OCI-M2 (cell line): Measurements from ENCODE around the gene SHCBP1L.

ENCODE experiments used
- DNase-seq: peaks from one replicate; lab custom pipeline; 2025; ENCODE audit not compliant: unreplicated experiment; lab: John Stamatoyannopoulos, UW

The SHCBP1L gene

GRCh38 chr1:182952677-182953444 lies at the start of gene SHCBP1L:
Gene SHCBP1L (minus strand): TSS chr1:182953166. CDS start chr1:182953133, 33 bp downstream.
- DNase-seq: no peak

DNA sequence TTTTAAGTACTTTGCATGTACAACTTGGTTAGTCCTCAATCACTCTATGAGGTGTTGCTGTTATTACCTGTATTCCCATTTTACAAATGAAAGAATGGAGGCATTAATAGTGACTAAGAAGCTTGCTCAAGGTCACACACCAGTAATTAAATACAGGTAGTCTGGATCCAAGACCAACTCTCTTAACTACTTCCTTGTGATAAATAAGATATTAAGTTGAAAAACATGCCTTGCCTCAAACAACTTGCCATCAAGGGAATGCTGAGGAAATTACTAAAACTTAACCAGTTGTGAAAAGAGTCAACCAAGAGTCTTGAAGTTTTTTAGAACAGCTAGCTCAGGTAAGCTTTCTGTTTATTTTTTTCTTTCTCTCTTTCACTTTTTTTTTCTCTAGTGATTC lies 49.3 kb upstream of the SHCBP1L start:
- DNase-seq: no peak

DNA sequence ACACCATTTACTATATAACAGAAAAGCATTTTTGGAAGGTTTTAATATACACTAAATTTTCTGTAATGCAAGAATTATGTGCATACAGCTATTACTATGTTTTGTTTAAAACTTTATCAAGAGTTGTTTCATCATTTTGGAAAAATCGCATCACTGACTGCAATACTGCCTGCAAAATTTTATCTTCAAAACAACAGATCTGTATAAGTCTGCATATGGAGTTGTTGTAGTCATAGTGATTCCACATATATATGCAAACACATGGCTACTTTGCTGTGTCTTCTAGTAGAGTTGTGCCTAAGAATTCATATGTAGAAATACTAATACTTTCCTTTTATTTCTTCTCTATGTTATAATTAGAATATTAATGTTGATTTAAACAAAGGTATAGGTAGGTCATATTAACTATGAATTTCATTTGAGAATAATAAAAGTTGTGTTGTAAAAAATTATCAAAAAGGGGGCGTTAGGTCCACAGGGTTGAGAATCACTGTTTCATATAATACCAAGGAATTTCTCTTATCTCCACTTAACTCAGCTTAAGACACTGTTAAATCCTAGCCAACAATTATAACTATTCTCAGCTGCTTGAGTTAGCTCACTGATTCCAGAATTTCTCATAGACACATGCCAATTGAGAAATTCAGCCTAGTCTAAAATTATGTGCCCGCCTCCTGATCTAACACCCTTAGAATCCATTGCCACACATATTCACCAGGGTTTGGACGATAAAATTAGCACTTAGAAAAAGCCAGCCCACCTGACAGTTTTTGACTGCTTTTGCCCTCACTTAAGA lies 47.4 kb upstream of the SHCBP1L start:
- no peak for DNase-seq

DNA sequence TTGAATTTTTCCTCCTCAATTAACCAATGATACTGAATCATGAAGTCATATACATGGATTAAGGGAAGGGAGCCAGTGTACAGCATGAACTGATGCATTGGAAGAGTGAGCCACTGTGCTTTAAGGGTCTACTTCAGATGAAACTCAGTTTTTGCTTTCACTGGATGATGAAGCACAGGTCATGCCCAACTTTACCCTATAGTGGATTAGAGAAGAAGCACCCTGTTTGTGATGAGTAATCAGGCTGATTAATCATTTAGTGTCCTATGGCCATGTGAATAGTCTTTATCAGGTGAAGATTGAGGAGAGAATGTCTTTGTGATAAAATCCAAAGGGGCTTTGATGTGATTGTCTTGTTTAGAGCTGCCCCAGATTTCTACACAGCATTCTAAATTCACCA lies 45.5 kb upstream of the SHCBP1L start:
- DNase-seq: no peak

DNA sequence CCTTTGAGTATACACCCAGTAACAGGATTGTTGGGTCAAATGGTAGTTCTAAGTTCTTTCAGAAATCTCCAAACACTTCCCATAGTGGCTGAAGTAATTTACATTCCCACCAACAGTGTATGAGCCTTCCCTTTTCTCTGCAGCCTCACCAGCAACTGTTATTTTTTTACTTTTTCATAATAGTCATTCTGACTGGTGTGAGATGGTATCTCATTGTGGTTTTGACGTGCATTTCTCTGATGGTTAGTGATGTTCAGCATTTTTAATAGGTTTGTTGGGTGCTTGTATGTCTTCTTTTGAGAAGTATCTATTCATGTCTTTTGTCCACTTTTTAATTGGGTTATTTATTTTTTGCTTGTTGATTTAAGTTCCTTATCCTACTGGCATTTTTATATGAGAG lies 43.9 kb upstream of the SHCBP1L start:
- DNase-seq: no peak

DNA sequence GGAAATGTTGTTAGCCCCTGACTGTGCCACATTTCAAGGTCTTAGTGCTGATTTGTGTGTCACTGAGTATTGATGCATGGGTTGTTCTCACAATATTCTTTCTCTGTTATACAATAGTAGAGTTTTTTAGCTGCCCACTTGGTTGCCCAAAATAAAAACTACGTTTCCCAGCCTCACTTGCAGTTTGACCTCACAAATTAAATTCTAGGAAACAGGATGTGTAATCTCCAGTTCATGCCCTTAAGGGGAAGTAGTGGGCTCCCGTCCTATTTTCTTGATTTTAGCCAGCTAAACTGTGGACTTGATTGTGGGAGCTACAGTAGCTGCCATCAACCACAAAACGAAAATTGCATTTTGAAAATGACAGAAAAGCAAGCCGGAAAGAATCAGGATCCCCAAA lies 42.9 kb upstream of the SHCBP1L start:
- no peak for DNase-seq

DNA sequence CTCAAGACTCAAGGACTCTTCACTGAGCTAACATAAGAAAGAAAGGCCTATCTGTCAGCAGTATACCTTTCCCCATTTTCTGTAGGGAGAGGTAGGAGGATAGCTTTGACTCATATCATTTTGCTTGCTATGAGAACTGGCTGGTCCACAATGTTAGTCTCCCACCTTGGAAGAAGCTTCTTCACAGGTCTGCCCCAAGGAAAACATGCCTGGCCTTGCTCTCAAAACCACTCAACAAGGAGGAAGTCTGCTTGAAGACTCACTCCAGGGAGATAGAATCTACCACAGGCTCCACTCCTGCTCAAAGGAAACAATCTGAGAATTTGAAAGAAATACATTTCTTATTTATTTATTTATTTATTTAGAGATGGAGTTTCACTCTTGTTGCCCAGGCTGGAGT lies 40.8 kb upstream of the SHCBP1L start:
- no peak for DNase-seq

- no peak for DNase-seq
These were observed 37.6 kb upstream of the SHCBP1L start for GRCh38 chr1:182990413-182991144.

- DNase-seq: no peak
These were observed 32.9 kb upstream of the SHCBP1L start for GRCh38 chr1:182985876-182986275.

GRCh38 chr1:182984621-182985020 lies 31.7 kb upstream of the SHCBP1L start:
- DNase-seq: no peak

GRCh38 chr1:182984138-182984537 lies 31.2 kb upstream of the SHCBP1L start:
- no peak for DNase-seq

GRCh38 chr1:182978151-182978853 lies 25.3 kb upstream of the SHCBP1L start:
- no peak for DNase-seq

GRCh38 chr1:182977480-182977879 lies 24.5 kb upstream of the SHCBP1L start:
- no peak for DNase-seq

- no peak for DNase-seq
These were observed 21.7 kb upstream of the SHCBP1L start for GRCh38 chr1:182974506-182975191.

DNA sequence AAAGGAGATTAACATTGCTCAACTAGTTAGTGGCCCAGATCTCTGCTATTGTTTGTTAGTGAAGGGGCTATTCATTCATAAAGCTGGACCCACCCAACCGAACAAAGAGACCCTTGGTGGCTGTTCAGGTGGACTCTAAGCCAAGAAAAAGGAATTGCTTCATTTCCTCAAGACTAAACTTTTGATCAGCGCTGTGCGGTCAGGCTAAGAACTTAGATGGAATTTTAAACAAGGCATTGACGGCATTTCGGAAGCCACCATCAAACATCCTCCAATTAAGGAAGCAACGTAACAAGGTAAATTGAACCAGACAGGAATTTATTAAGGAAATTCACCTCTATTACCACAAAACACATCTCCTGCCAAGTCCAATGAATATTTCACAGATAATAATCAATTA lies 19.9 kb upstream of the SHCBP1L start:
- no peak for DNase-seq

- DNase-seq: no peak
These were observed 19.3 kb upstream of the SHCBP1L start for GRCh38 chr1:182972231-182972630.

GRCh38 chr1:182971219-182971618 lies 18.3 kb upstream of the SHCBP1L start:
- no peak for DNase-seq

DNA sequence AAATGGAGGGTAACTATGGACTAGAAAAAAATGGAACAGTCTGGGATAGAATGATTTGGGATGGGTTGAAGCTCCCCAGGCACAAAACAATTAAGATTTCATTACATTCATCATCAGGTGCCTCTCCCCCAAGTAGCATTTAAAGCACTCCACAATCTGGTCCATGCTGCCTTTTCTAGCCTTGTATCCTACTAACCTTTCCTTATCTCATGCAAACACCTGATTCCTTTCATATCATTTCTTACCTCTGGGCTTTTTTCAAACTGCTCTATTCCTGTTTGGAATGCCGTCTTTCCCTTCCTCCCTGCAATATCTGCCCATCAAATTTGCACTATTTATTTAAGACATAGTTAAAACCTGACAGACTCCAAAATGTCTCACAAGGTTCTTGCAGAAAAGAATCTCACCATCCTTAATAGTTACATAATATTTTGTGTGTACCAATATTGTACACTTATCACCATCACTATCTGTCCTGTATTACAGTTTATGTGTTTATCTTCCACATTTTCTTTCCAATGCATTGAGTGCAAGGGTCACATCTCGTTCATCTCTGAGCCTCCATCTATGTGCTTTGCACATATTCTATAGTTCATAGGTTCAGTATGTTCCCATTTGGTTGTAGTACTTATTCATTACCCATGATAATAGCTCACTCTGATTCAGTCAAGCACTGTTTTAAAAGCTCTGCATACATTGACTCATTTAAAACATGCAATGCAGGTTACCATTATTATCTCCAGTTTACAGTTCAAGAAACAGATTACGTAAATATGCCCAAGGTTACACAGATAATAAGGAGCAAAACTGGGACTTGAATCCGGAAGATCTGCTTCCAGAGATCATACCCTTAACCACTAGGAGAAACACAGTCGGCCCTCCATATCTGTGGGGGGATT lies 16.1 kb upstream of the SHCBP1L start:
- DNase-seq: no peak

DNA sequence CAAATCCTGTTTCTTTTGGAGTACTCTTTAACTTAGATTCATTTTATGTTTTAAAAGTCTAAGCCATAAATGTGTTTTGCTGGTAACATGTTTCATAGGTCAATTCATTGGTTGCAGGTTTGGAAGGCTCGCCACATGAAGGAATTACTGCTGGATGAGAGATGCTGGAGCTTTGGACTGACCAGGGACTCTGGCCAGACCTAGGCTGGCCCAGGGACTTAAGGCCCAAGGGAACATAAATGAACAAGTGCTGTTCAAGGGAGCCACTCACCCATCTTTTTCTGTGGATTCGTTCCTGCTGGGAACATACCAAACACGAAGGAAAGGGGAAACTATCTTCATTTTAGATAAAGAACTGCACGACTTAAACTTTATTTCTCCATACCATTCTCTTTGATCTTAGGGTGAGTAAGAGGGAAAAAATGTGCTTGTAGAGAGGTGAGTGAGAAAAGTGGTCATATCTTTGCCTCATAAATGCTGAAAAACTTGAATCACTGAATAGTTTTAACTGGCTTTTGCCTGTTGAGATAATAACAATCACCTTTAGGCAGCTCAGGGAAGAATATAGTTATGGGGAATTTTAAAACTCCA lies 15.3 kb upstream of the SHCBP1L start:
- no peak for DNase-seq
